ENCODE results near the gene ZNF580. TPM values are rescaled to one million over a fixed set of nuclear protein-coding genes. Genes with fewer than 3 reads are reported as not detected.

ZNF580 gene
- total and polyA plus RNA-seq, 9 of the 15 experiments (the other 6 are each of a cell fraction or from before 2014, with no cell fraction given) = 2.3 to 47.4 (median 6.0) TPM

- TF ChIP-seq ZNF561 (CRISPR knock-in tag; conservative IDR thresholded peaks at IDR 0.05) = no peak
- no peak for TF ChIP-seq FOXP4 (CRISPR knock-in tag; IDR thresholded peaks at IDR 0.05; ENCODE audit: borderline replicate concordance)
- TF ChIP-seq GABPA (tag; conservative IDR thresholded peaks at IDR 0.05; ENCODE audit: low read depth) = peak; percentile 95
- 0 out of 2 replicates have a peak, but pooled peaks have one; percentile 92 for TF ChIP-seq RBM14 (IDR thresholded peaks at IDR 0.05; ENCODE audit: borderline replicate concordance, insufficient read depth, low read depth, low read length)
- TF ChIP-seq MECOM (CRISPR knock-in tag; IDR thresholded peaks at IDR 0.05) = no peak
- peak; percentile 69; the same call in 1 of the 2 replicates for TF ChIP-seq RAD51 (IDR thresholded peaks at IDR 0.05; ENCODE audit: borderline replicate concordance, low read depth)
- TF ChIP-seq ID3 (CRISPR knock-in tag; IDR thresholded peaks at IDR 0.05) = no peak
- TF ChIP-seq ID3 (tag; IDR thresholded peaks at IDR 0.05) = peak; percentile 85
- TF ChIP-seq FOXJ2 (tag; IDR thresholded peaks at IDR 0.05) = no peak
- no peak for TF ChIP-seq ZNF518B (CRISPR knock-in tag; IDR thresholded peaks at IDR 0.05)
- no peak; the same call in 1 of the 2 replicates for TF ChIP-seq ZNF175 (CRISPR knock-in tag; IDR thresholded peaks at IDR 0.05; ENCODE audit: low read depth)
- TF ChIP-seq RBFOX2 (IDR thresholded peaks at IDR 0.05; ENCODE audit: low read depth, low read length) = peak; percentile 92
- no peak for TF ChIP-seq ZNF408 (CRISPR knock-in tag; IDR thresholded peaks at IDR 0.05; ENCODE audit: low read depth)
- peak; percentile 86 for TF ChIP-seq KLF1 (tag; IDR thresholded peaks at IDR 0.05)
- no peak for TF ChIP-seq IFI16 (CRISPR knock-in tag; IDR thresholded peaks at IDR 0.05)
- TF ChIP-seq SMAD3 (CRISPR knock-in tag; conservative IDR thresholded peaks at IDR 0.05) = no peak
- TF ChIP-seq ZNF785 (CRISPR knock-in tag; IDR thresholded peaks at IDR 0.05) = no peak
- TF ChIP-seq RBM25 (IDR thresholded peaks at IDR 0.05; ENCODE audit: low read depth, low read length, severe bottlenecking) = no peak
Measured at GRCh38 chr19:55654868-55655647, 14.3 kb downstream of the ZNF580 start, which contains the start of gene U2AF2 (continued).
